B cell (primary cell): ENCODE measurements around the gene LENG9. TPM values are rescaled to one million over a fixed set of nuclear protein-coding genes. Genes with fewer than 3 reads are reported as not detected.
"Not testable (repeated sequence)": the region's sequence is repeated elsewhere in the genome, so short reads cannot be mapped to it uniquely, and the experiment has no call there.

ENCODE experiments used
- ATAC-seq: fragments of 200-7000 bp; cut with Tn5 transposase; one replicate; pipeline ENCODE4 v1.10.0; 2021; ENCODE audit warnings: low read depth, mild to moderate bottlenecking, moderate number of reproducible peaks, moderate library complexity
- CTCF ChIA-PET: fragments of 350-600 bp; sonication (Branson Sonifier 250); formaldehyde crosslinking; loops from one replicate; lab custom pipeline; 2021; ENCODE audit warnings: antibody characterized with exemption, inconsistent platforms; lab: Charles Lee
- POLR2A ChIA-PET: fragments of 350-600 bp; sonication (Branson Sonifier 250); formaldehyde crosslinking; loops from one replicate; lab custom pipeline; 2021; ENCODE audit warnings: antibody characterized with exemption; lab: Charles Lee
- DNase-seq: peaks from one replicate; pipeline ENCODE4 v3.0.0; 2013
- H2AFZ ChIP-seq: 2 replicates; pipeline ENCODE4 v1.6.1; 2012; ENCODE audit warnings: mild to moderate bottlenecking, low read depth, low read length; ENCODE audit not compliant: insufficient read depth, poor library complexity, severe bottlenecking
- H3K27ac ChIP-seq, 2 donors: 1 replicate in 1 of 2; 2 replicates in 1 of 2; pipeline ENCODE4 v1.5.1; 2012 to 2013; ENCODE audit warnings: low read length in 2 of 2, mild to moderate bottlenecking in 2 of 2, moderate library complexity in 1 of 2
- H3K27me3 ChIP-seq, 4 experiments: fragments of 200-600 bp in 1 of 4; sonication (generic) in 1 of 4; replicated peaks in 1 of 4; 1 replicate in 2 of 4; 2 replicates in 2 of 4; pipeline versions ENCODE4 v1.6.1 to v1.7.0; 2013 to 2016; ENCODE audit warnings: low read length in 3 of 4, mild to moderate bottlenecking in 2 of 4, mixed read lengths in 1 of 4, moderate library complexity in 1 of 4; ENCODE audit not compliant: insufficient read depth in 4 of 4, control insufficient read depth in 3 of 4; ENCODE audit errors: control extremely low read depth in 1 of 4
- H3K36me3 ChIP-seq, 2 experiments: replicated peaks in 1 of 2; 1 replicate in 1 of 2; 2 replicates in 1 of 2; pipeline versions ENCODE4 v1.6.1 to v1.7.1; 2013; ENCODE audit warnings: low read length in 1 of 2; ENCODE audit not compliant: insufficient read depth in 2 of 2, control insufficient read depth in 1 of 2; ENCODE audit errors: control extremely low read depth in 1 of 2, extremely low read depth in 1 of 2
- H3K4me1 ChIP-seq, 2 donors: fragments of 200-600 bp in 1 of 2; sonication (generic) in 1 of 2; 1 replicate in 1 of 2; 2 replicates in 1 of 2; pipeline versions ENCODE4 v1.5.1 to v1.6.1; 2013 to 2017; ENCODE audit warnings: low read length in 2 of 2; ENCODE audit not compliant: control insufficient read depth in 2 of 2, insufficient read depth in 2 of 2
- H3K4me2 ChIP-seq: replicated peaks from 2 replicates; pipeline ENCODE3; 2012; ENCODE audit warnings: mild to moderate bottlenecking, low read depth, low read length; ENCODE audit not compliant: poor library complexity, severe bottlenecking
- H3K4me3 ChIP-seq, 5 experiments: fragments of 200-600 bp in 1 of 5; sonication (generic) in 1 of 5; 1 replicate in 3 of 5; 2 replicates in 2 of 5; pipeline versions ENCODE4 v1.5.1 to v1.7.0; 2011 to 2016; ENCODE audit warnings: low read length in 4 of 5, mild to moderate bottlenecking in 4 of 5, low read depth in 2 of 5, control low read depth in 1 of 5, moderate library complexity in 1 of 5; ENCODE audit not compliant: insufficient read depth in 1 of 5; ENCODE audit errors: control extremely low read depth in 1 of 5, extremely low read depth in 1 of 5
- H3K79me2 ChIP-seq: fragments of 200-600 bp; sonication (generic); one replicate; pipeline ENCODE4 v1.6.0; 2016; ENCODE audit warnings: low read length; ENCODE audit not compliant: control insufficient read depth, insufficient read depth
- H3K9ac ChIP-seq: fragments of 200-600 bp; sonication (generic); 2 replicates; pipeline ENCODE4 v1.6.1; 2017; ENCODE audit warnings: mild to moderate bottlenecking, low read length, moderate library complexity
- H3K9me3 ChIP-seq, 3 donors: one replicate each; pipeline versions ENCODE4 v1.6.1 to v1.7.1; 2013; ENCODE audit warnings: low read length in 2 of 3; ENCODE audit not compliant: control insufficient read depth in 2 of 3, insufficient read depth in 1 of 3; ENCODE audit errors: control extremely low read depth in 1 of 3
- H4K20me1 ChIP-seq: 2 replicates; pipeline ENCODE4 v1.6.0; 2012; ENCODE audit warnings: mild to moderate bottlenecking, low read length; ENCODE audit not compliant: insufficient read depth, control insufficient read depth, poor library complexity, severe bottlenecking
- H3K27ac Mint-ChIP-seq: one replicate; pipeline ENCODE4 v1.8.0; 2021; ENCODE audit warnings: mixed read lengths
- H3K27me3 Mint-ChIP-seq: one replicate; pipeline ENCODE4 v1.8.0; 2021; ENCODE audit warnings: mixed read lengths
- H3K4me1 Mint-ChIP-seq: one replicate; pipeline ENCODE4 v1.8.0; 2021; ENCODE audit warnings: mixed read lengths
- H3K4me3 Mint-ChIP-seq: one replicate; pipeline ENCODE4 v1.8.0; 2021; ENCODE audit warnings: mixed read lengths
- H3K9me3 Mint-ChIP-seq: one replicate; pipeline ENCODE4 v1.8.0; 2022; ENCODE audit warnings: mixed read lengths; ENCODE audit not compliant: insufficient read depth
- EZH2 ChIP-seq: IDR thresholded peaks from 2 replicates; pipeline ENCODE4 v1.6.1; 2012; ENCODE audit warnings: borderline replicate concordance, low read depth, mild to moderate bottlenecking, moderate library complexity, low read length; ENCODE audit not compliant: insufficient read depth, poor library complexity, severe bottlenecking
- WGBS: methylation state at CpG from one replicate; pipeline ENCODE4 v1.1.5; 2013; ENCODE audit warnings: missing lambda C conversion rate; ENCODE audit not compliant: insufficient coverage; 5-methylcytosine and 5-hydroxymethylcytosine counted together
- intact Hi-C: fragments of 100-400 bp; cut with micrococcal nuclease; formaldehyde crosslinking; loops from one replicate; pipeline ENCODE4 v1.10.0; 2022
- polyA plus RNA-seq: library from polyadenylated mRNA; depleted of rRNA; stranded (reverse); fragments of >200 nt; gene quantifications from 2 replicates; pipeline ENCODE4 v1.2.3, GENCODE V29; 2012
- total RNA-seq, 2 donors: library from RNA; stranded (reverse); fragments of 120-200 nt in 1 of 2; gene quantifications; 1 replicate in 1 of 2; 2 replicates in 1 of 2; pipeline versions ENCODE4 v1.2.3 to v1.2.4, GENCODE V29; 2013 to 2022
- TF ChIP-seq, protein P1 (sequence below): fragments of 200-600 bp; IDR thresholded peaks from one replicate; pipeline ENCODE4 v1.8.0; 2022; ENCODE audit warnings: antibody characterized with exemption, mild to moderate bottlenecking

LENG9 gene
- total and polyA plus RNA-seq, 2 donors (not counting 1 experiment from before 2014, with no cell fraction given), result 4.6 to 6.6 TPM

DNA sequence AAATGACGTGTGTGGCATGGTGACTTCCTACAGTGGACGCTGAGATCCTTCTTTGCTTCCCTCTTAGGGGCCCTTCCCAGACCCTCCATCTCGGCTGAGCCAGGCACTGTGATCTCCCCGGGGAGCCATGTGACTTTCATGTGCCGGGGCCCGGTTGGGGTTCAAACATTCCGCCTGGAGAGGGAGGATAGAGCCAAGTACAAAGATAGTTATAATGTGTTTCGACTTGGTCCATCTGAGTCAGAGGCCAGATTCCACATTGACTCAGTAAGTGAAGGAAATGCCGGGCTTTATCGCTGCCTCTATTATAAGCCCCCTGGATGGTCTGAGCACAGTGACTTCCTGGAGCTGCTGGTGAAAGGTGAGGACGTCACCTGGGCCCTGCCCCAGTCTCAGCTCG lies 44.2 kb upstream of the LENG9 start:
- ATAC-seq (no peak), DNase-seq (no peak)
- no peak overlapping the region for H3K4me2 ChIP-seq
- 85% methylated on average over 10 of the region's 12 CpGs for WGBS
- CTCF ChIA-PET, result no interaction called here
- intact Hi-C loops, result no loop called here
- no peak overlapping the region for H3K9ac ChIP-seq
- H3K9me3 ChIP-seq, result peaks cover 0 to 4% (median 0%) of the 10 kb centered on the region in 3 donors
- Mint-ChIP-seq H3K27me3 (peaks cover 26% of the 10 kb centered on the region), H3K27ac (no peak overlapping the region), H3K9me3 (no peaks in the 10 kb centered on the region), H3K4me3 (peak overlapping the region; percentile 23), H3K4me1 (peaks cover 19% of the 10 kb centered on the region)
- POLR2A ChIA-PET, result no interaction called here
- no peak overlapping the region for H3K4me3 ChIP-seq
- no peaks in the 10 kb centered on the region for H4K20me1 ChIP-seq
- peaks cover 10 to 24% of the 10 kb centered on the region in 2 donors for H3K4me1 ChIP-seq
- H3K27ac ChIP-seq, result no peak overlapping the region
- TF ChIP-seq, protein P1, sequence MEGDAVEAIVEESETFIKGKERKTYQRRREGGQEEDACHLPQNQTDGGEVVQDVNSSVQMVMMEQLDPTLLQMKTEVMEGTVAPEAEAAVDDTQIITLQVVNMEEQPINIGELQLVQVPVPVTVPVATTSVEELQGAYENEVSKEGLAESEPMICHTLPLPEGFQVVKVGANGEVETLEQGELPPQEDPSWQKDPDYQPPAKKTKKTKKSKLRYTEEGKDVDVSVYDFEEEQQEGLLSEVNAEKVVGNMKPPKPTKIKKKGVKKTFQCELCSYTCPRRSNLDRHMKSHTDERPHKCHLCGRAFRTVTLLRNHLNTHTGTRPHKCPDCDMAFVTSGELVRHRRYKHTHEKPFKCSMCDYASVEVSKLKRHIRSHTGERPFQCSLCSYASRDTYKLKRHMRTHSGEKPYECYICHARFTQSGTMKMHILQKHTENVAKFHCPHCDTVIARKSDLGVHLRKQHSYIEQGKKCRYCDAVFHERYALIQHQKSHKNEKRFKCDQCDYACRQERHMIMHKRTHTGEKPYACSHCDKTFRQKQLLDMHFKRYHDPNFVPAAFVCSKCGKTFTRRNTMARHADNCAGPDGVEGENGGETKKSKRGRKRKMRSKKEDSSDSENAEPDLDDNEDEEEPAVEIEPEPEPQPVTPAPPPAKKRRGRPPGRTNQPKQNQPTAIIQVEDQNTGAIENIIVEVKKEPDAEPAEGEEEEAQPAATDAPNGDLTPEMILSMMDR, result no peak
- no peak for TF ChIP-seq EZH2
- H3K27me3 ChIP-seq, result peaks cover 0 to 5% (median 0%) of the 10 kb centered on the region in 4 experiments
- H3K79me2 ChIP-seq, result no peaks in the 10 kb centered on the region
- H3K36me3 ChIP-seq, result no peaks in the 10 kb centered on the region
- H2AFZ ChIP-seq, result no peak overlapping the region

DNA sequence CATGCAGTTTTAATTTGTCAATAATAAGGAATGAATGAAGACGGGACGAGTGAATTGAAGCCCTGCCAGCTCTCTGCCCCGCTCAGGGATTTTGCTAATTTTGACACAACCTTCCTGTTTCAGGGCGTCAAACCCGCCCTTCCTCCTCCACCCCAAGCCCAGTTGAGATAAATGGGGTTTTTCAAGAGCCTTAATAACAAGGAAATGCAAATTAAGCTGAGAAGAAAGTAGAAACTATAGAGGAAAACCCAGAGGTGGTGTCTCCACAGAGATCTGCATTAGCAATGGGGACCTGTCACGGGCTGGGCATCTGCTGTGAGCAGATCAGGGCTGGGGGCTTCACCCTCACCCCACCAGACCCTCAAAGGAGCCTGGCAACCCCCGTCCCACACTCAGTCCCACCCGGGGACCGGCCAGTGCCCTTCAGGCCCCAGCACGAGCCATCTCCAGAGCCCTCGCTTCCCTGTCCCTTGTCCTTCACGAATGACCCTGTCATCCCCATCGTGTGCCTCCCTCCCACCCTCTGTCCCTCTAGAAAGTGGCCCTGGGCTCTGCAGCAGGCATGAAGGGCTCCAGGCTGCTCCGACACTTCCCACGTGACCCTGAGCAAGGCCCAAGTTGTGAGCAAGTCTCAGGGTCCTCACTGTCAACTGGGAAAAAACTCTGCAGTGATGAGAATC lies 43.6 kb upstream of the LENG9 start:
- Mint-ChIP-seq H3K27me3 (peaks cover 26% of the 10 kb centered on the region), H3K4me1 (peaks cover 19% of the 10 kb centered on the region), H3K4me3 (peak overlapping the region; percentile 32)
- DNase-seq, H3K9ac ChIP-seq, intact Hi-C loops, H3K79me2 ChIP-seq, H3K4me3 ChIP-seq, H3K36me3 ChIP-seq, H3K4me2 ChIP-seq, CTCF ChIA-PET, H4K20me1 ChIP-seq, H2AFZ ChIP-seq, H3K27ac Mint-ChIP-seq, H3K9me3 ChIP-seq, POLR2A ChIA-PET, H3K9me3 Mint-ChIP-seq, H3K27me3 ChIP-seq, H3K27ac ChIP-seq: not testable (repeated sequence)
- peak; percentile 57 for ATAC-seq
- 95% methylated on average over 7 of the region's 15 CpGs for WGBS
- H3K4me1 ChIP-seq, result peaks cover 10 to 24% of the 10 kb centered on the region in 2 donors
